ENCODE measurements around the gene SLC66A3. TPM values are rescaled to one million over a fixed set of nuclear protein-coding genes. Genes with fewer than 3 reads are reported as not detected.
"Not testable (repeated sequence)": the region's sequence is repeated elsewhere in the genome, so short reads cannot be mapped to it uniquely, and the experiment has no call there.

The SLC66A3 gene
- total and polyA plus RNA-seq, 4 donors: 6.7 to 17.6 (median 9.3) TPM

- no peak for DNase-seq (ENCODE audit: low spot score)
Measured at GRCh38 chr2:11163439-11164317, 8.4 kb downstream of the SLC66A3 start.

GRCh38 chr2:11165046-11165445 is 9.8 kb downstream of the SLC66A3 start:
- H3K4me1 ChIP-seq (ENCODE audit: control insufficient read depth in 4 of 4, insufficient read depth in 4 of 4, low read length in 3 of 4); H3K9me3 ChIP-seq (ENCODE audit: control insufficient read depth in 4 of 4, low read length in 3 of 4); H3K9ac ChIP-seq (ENCODE audit: low read depth in 1 of 2, low read length in 2 of 2); DNase-seq (ENCODE audit: low spot score); H3K27ac ChIP-seq (ENCODE audit: low read depth in 1 of 2, low read length in 2 of 2); H3K4me3 ChIP-seq (ENCODE audit: low read depth in 1 of 3, low read length in 3 of 3); H3K36me3 ChIP-seq (ENCODE audit: control insufficient read depth in 4 of 4, insufficient read depth in 3 of 4, low read depth in 1 of 4, low read length in 3 of 4); H3K27me3 ChIP-seq (ENCODE audit: control insufficient read depth in 4 of 4, insufficient read depth in 4 of 4, low read length in 3 of 4): not testable (repeated sequence)
- WGBS: 97% methylated on average over 28 of the region's 28 CpGs

More at GRCh38 chr2:11163439-11164317, 8.4 kb downstream of the SLC66A3 start:
- Histone ChIP-seq H3K9me3 (ENCODE audit: control insufficient read depth in 4 of 4, low read length in 3 of 4) (no peaks in the 10 kb centered on the region), H3K4me3 (ENCODE audit: low read depth in 1 of 3, low read length in 3 of 3) (no peak overlapping the region), H3K36me3 (ENCODE audit: control insufficient read depth in 4 of 4, insufficient read depth in 3 of 4, low read depth in 1 of 4, low read length in 3 of 4) (no peaks in the 10 kb centered on the region), H3K4me1 (ENCODE audit: control insufficient read depth in 4 of 4, insufficient read depth in 4 of 4, low read length in 3 of 4) (no peaks in the 10 kb centered on the region), H3K27ac (ENCODE audit: low read depth in 1 of 2, low read length in 2 of 2) (no peak overlapping the region), H3K27me3 (ENCODE audit: control insufficient read depth in 4 of 4, insufficient read depth in 4 of 4, low read length in 3 of 4) (no peaks in the 10 kb centered on the region), H3K9ac (ENCODE audit: low read depth in 1 of 2, low read length in 2 of 2) (no peak overlapping the region)
- TF ChIP-seq EGR1 (IDR thresholded peaks at IDR 0.05; ENCODE audit: low read depth in 2 of 2) (no peak), JUND (IDR thresholded peaks at IDR 0.05) (no peak), GABPA (IDR thresholded peaks at IDR 0.05 in 1 of 2, conservative IDR thresholded peaks at IDR 0.05 in 1 of 2) (no peak), NR2F2 (IDR thresholded peaks at IDR 0.05) (no peak), RAD21 (IDR thresholded peaks at IDR 0.05) (no peak), RXRA (IDR thresholded peaks at IDR 0.05) (no peak), ATF3 (IDR thresholded peaks at IDR 0.05) (no peak), HNF4A (conservative IDR thresholded peaks at IDR 0.05) (no peak), SP1 (IDR thresholded peaks at IDR 0.05) (no peak), FOXA1 (IDR thresholded peaks at IDR 0.05) (no peak), CTCF (IDR thresholded peaks at IDR 0.05; ENCODE audit: low read depth, low read length, missing input control) (no peak), YY1 (IDR thresholded peaks at IDR 0.05) (no peak), FOXA2 (IDR thresholded peaks at IDR 0.05) (no peak)
- TF ChIP-seq, protein P1, sequence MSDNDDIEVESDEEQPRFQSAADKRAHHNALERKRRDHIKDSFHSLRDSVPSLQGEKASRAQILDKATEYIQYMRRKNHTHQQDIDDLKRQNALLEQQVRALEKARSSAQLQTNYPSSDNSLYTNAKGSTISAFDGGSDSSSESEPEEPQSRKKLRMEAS (IDR thresholded peaks at IDR 0.05): no peak
- TF ChIP-seq, protein P2, sequence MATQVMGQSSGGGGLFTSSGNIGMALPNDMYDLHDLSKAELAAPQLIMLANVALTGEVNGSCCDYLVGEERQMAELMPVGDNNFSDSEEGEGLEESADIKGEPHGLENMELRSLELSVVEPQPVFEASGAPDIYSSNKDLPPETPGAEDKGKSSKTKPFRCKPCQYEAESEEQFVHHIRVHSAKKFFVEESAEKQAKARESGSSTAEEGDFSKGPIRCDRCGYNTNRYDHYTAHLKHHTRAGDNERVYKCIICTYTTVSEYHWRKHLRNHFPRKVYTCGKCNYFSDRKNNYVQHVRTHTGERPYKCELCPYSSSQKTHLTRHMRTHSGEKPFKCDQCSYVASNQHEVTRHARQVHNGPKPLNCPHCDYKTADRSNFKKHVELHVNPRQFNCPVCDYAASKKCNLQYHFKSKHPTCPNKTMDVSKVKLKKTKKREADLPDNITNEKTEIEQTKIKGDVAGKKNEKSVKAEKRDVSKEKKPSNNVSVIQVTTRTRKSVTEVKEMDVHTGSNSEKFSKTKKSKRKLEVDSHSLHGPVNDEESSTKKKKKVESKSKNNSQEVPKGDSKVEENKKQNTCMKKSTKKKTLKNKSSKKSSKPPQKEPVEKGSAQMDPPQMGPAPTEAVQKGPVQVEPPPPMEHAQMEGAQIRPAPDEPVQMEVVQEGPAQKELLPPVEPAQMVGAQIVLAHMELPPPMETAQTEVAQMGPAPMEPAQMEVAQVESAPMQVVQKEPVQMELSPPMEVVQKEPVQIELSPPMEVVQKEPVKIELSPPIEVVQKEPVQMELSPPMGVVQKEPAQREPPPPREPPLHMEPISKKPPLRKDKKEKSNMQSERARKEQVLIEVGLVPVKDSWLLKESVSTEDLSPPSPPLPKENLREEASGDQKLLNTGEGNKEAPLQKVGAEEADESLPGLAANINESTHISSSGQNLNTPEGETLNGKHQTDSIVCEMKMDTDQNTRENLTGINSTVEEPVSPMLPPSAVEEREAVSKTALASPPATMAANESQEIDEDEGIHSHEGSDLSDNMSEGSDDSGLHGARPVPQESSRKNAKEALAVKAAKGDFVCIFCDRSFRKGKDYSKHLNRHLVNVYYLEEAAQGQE (IDR thresholded peaks at IDR 0.05): no peak
- TF ChIP-seq, protein P3, sequence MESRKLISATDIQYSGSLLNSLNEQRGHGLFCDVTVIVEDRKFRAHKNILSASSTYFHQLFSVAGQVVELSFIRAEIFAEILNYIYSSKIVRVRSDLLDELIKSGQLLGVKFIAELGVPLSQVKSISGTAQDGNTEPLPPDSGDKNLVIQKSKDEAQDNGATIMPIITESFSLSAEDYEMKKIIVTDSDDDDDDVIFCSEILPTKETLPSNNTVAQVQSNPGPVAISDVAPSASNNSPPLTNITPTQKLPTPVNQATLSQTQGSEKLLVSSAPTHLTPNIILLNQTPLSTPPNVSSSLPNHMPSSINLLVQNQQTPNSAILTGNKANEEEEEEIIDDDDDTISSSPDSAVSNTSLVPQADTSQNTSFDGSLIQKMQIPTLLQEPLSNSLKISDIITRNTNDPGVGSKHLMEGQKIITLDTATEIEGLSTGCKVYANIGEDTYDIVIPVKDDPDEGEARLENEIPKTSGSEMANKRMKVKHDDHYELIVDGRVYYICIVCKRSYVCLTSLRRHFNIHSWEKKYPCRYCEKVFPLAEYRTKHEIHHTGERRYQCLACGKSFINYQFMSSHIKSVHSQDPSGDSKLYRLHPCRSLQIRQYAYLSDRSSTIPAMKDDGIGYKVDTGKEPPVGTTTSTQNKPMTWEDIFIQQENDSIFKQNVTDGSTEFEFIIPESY (IDR thresholded peaks at IDR 0.05): no peak
- 94% methylated on average over 16 of the region's 16 CpGs for WGBS
